Endothelial cell of umbilical vein (primary cell): ENCODE measurements around the gene DPYSL4. TPM values are rescaled to one million over a fixed set of nuclear protein-coding genes. Genes with fewer than 3 reads are reported as not detected.

Experiments used
- BruUV-seq: library from RNA; stranded (reverse); fragments of 400-500 nt; replicated peaks from 2 replicates; lab custom pipeline; 2021; lab: Mats Ljungman, UMichigan
- CTCF ChIA-PET: fragments of 300-600, 350-600 bp; sonication (Branson Sonifier 250); formaldehyde crosslinking; loops from one replicate; lab custom pipeline; 2021; ENCODE audit warnings: antibody characterized with exemption, inconsistent platforms; lab: Charles Lee
- POLR2A ChIA-PET: fragments of 300-600, 350-600 bp; sonication (Branson Sonifier 250); formaldehyde crosslinking; loops from one replicate; lab custom pipeline; 2021; ENCODE audit warnings: antibody characterized with exemption, inconsistent platforms; lab: Charles Lee
- DNase-seq: peaks from one replicate; pipeline ENCODE4 v3.0.0-alpha.2; 2011; ENCODE audit warnings: low read depth, low spot score
- FAIRE-seq: peaks from 2 replicates; lab custom pipeline; 2011; peaks lifted over from hg19 to GRCh38; lab: Jason Lieb, UNC
- H2AFZ ChIP-seq: 2 replicates; pipeline ENCODE4 v1.6.0; 2012; ENCODE audit warnings: low read depth, low read length, control low read depth, inconsistent platforms
- H3K27ac ChIP-seq: 2 replicates; pipeline ENCODE4 v1.5.1; 2011; ENCODE audit warnings: low read depth, mild to moderate bottlenecking, control low read depth, low read length, moderate library complexity; ENCODE audit not compliant: insufficient read depth
- H3K27me3 ChIP-seq, 2 experiments: 2 replicates each; pipeline versions ENCODE4 v1.6.0 to v1.6.1; 2011; ENCODE audit warnings: low read length in 2 of 2, mixed read lengths in 1 of 2; ENCODE audit not compliant: control insufficient read depth in 2 of 2, insufficient read depth in 2 of 2
- H3K36me3 ChIP-seq, 2 experiments: 2 replicates in 1 of 2; 3 replicates in 1 of 2; pipeline ENCODE4 v1.5.1; 2011; ENCODE audit warnings: low read length in 2 of 2, mild to moderate bottlenecking in 1 of 2, moderate library complexity in 1 of 2; ENCODE audit not compliant: control insufficient read depth in 2 of 2, insufficient read depth in 2 of 2; ENCODE audit errors: extremely low read depth in 1 of 2
- H3K4me1 ChIP-seq: 3 replicates; pipeline ENCODE4 v1.5.1; 2011; ENCODE audit warnings: mild to moderate bottlenecking, low read length; ENCODE audit not compliant: control insufficient read depth, insufficient read depth; ENCODE audit errors: extremely low read depth
- H3K4me2 ChIP-seq: 2 replicates; pipeline ENCODE4 v1.6.1; 2011; ENCODE audit warnings: low read length, control low read depth, mixed read lengths; ENCODE audit not compliant: insufficient read depth
- H3K4me3 ChIP-seq, 3 experiments: fragments of 200-600 bp in 1 of 3; sonication (generic), shearing (Covaris generic) in 1 of 3; replicated peaks in 1 of 3; 2 replicates each; pipeline ENCODE4 v1.5.1; 2011 to 2016; ENCODE audit warnings: control low read depth in 3 of 3, low read length in 3 of 3, mild to moderate bottlenecking in 2 of 3, inconsistent platforms in 1 of 3, low read depth in 1 of 3, moderate library complexity in 1 of 3; ENCODE audit not compliant: insufficient read depth in 1 of 3
- H3K79me2 ChIP-seq: 2 replicates; pipeline ENCODE4 v1.6.0; 2012; ENCODE audit warnings: low read length, inconsistent platforms; ENCODE audit not compliant: control insufficient read depth, insufficient read depth
- H3K9ac ChIP-seq: replicated peaks from 2 replicates; pipeline ENCODE3; 2011; ENCODE audit warnings: low read length, control low read depth; ENCODE audit not compliant: insufficient read depth; ENCODE audit errors: extremely low read depth
- H3K9me1 ChIP-seq: replicated peaks from 3 replicates; pipeline ENCODE4 v1.6.0; 2011; ENCODE audit warnings: mild to moderate bottlenecking, low read length; ENCODE audit not compliant: control insufficient read depth, insufficient read depth; ENCODE audit errors: extremely low read depth
- H3K9me3 ChIP-seq: replicated peaks from 2 replicates; pipeline ENCODE4 v1.5.1; 2012; ENCODE audit warnings: low read length, inconsistent platforms; ENCODE audit not compliant: control insufficient read depth, insufficient read depth
- H4K20me1 ChIP-seq: replicated peaks from 2 replicates; pipeline ENCODE3; 2011; ENCODE audit warnings: mild to moderate bottlenecking, low read length; ENCODE audit not compliant: control insufficient read depth, insufficient read depth; ENCODE audit errors: extremely low read depth
- EZH2 ChIP-seq: IDR thresholded peaks from 2 replicates; pipeline ENCODE4 v1.6.1; 2012; ENCODE audit warnings: borderline replicate concordance, low read depth, mild to moderate bottlenecking, moderate library complexity, low read length, inconsistent platforms; ENCODE audit not compliant: severe bottlenecking
- FOS ChIP-seq: IDR thresholded peaks from 2 replicates; pipeline ENCODE4 v1.6.1; 2011; ENCODE audit warnings: mild to moderate bottlenecking, low read length, moderate library complexity, borderline replicate concordance; ENCODE audit not compliant: insufficient read depth
- GATA2 ChIP-seq: IDR thresholded peaks from 2 replicates; pipeline ENCODE4 v1.7.0; 2011; ENCODE audit warnings: low read depth, mild to moderate bottlenecking, moderate library complexity, mixed read lengths, low read length; ENCODE audit not compliant: insufficient read length, insufficient read depth
- JUN ChIP-seq: IDR thresholded peaks from 2 replicates; pipeline ENCODE4 v1.6.1; 2011; ENCODE audit warnings: borderline replicate concordance, low read depth; ENCODE audit not compliant: insufficient read length, insufficient read depth
- MYC ChIP-seq: IDR thresholded peaks from one replicate; pipeline ENCODE4 v1.6.1; 2011; ENCODE audit warnings: mild to moderate bottlenecking, low read depth, low read length
- POLR2A ChIP-seq: IDR thresholded peaks from 2 replicates; pipeline ENCODE4 v1.6.1; 2012; ENCODE audit warnings: low read depth, mild to moderate bottlenecking, control low read depth, low read length
- POLR2AphosphoS5 ChIP-seq: IDR thresholded peaks from 2 replicates; pipeline ENCODE4 v1.6.1; 2012; ENCODE audit warnings: low read depth, mild to moderate bottlenecking, control low read depth, low read length, moderate library complexity; ENCODE audit not compliant: insufficient read depth
- dilution Hi-C: fragments of 300-500 bp; cut with MboI; formaldehyde crosslinking; loops from one replicate; pipeline ENCODE4 v1.15.0; 2019; ENCODE audit warnings: low sequenced_read_pairs; ENCODE audit not compliant: extremely low pct_ligation_motif_present
- intact Hi-C: fragments of 100-400 bp; cut with micrococcal nuclease; formaldehyde crosslinking; loops from one replicate; pipeline ENCODE4 v1.10.0; 2022
- polyA plus RNA-seq, 4 experiments: library from polyadenylated mRNA; depleted of rRNA in 3 of 4; stranded (reverse) in 3 of 4; unstranded in 1 of 4; fragments of >200 nt; gene quantifications; 2 replicates each; pipeline versions ENCODE4 v1.2.1 to v1.2.3, GENCODE V29; 2011 to 2012; ENCODE audit warnings: missing spikeins in 1 of 4
- total RNA-seq: library from RNA; stranded (reverse); gene quantifications from 2 replicates; pipeline ENCODE4 v1.2.3, GENCODE V29; 2021
- TF ChIP-seq, protein P1 (sequence below), 2 donors: IDR thresholded peaks; 1 replicate in 1 of 2; 2 replicates in 1 of 2; pipeline ENCODE4 v1.5.1; 2011; ENCODE audit warnings: low read length in 2 of 2, mild to moderate bottlenecking in 2 of 2, moderate library complexity in 2 of 2, control low read depth in 1 of 2, inconsistent platforms in 1 of 2, low read depth in 1 of 2; ENCODE audit not compliant: insufficient read depth in 1 of 2; ENCODE audit errors: extremely low read depth in 1 of 2
- TF ChIP-seq, protein P2 (sequence below): IDR thresholded peaks from 2 replicates; pipeline ENCODE4 v1.6.1; 2011; ENCODE audit not compliant: insufficient read depth, insufficient read length

The DPYSL4 gene
- total and polyA plus RNA-seq, 2 donors (not counting 3 experiments of a cell fraction or from before 2014, with no cell fraction given) = 27.1 to 60.0 TPM

DNA sequence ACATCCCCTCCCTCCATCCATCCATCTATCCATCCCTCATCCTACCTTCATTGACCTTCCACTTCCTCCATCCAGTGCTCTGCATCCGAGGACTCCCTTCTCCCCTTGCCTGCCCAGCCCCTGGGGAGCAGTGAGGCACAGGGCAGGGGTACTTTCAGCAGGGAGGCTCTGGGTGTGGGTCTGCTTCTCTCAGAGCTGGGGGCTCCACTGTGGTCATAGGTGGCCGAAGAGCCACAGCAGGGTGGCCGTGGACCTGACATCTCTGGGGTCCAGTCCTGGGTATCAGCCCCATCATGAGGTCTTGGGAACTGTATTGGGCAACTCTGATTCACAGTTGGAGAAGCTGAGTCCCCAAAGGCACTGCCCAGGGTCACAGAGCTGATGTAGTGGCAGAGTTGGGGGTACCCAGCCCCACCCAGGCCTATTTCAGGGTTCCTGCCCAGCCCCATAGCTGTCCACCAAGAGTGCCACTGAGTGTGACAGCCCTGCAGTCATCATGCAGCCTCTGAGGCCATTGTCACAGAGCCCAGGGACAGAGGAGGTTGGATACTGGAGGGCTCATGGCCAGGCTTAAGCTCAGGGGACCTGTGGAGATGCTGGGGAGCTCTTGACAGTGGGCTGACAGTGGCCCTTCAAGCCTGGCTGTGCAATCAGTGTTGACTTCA lies 35.3 kb upstream of the DPYSL4 start:
- H3K9me1 ChIP-seq = no peaks in the 10 kb centered on the region
- no peak for FAIRE-seq
- TF ChIP-seq POLR2AphosphoS5 = no peak
- no peak for TF ChIP-seq GATA2
- TF ChIP-seq EZH2 = no peak
- no peak for TF ChIP-seq JUN
- no peak for TF ChIP-seq FOS
- TF ChIP-seq, protein P1, sequence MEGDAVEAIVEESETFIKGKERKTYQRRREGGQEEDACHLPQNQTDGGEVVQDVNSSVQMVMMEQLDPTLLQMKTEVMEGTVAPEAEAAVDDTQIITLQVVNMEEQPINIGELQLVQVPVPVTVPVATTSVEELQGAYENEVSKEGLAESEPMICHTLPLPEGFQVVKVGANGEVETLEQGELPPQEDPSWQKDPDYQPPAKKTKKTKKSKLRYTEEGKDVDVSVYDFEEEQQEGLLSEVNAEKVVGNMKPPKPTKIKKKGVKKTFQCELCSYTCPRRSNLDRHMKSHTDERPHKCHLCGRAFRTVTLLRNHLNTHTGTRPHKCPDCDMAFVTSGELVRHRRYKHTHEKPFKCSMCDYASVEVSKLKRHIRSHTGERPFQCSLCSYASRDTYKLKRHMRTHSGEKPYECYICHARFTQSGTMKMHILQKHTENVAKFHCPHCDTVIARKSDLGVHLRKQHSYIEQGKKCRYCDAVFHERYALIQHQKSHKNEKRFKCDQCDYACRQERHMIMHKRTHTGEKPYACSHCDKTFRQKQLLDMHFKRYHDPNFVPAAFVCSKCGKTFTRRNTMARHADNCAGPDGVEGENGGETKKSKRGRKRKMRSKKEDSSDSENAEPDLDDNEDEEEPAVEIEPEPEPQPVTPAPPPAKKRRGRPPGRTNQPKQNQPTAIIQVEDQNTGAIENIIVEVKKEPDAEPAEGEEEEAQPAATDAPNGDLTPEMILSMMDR (IDR thresholded peaks at IDR 0.05; ENCODE audit: extremely low read depth in 1 of 2, insufficient read depth in 1 of 2, low read depth in 1 of 2, low read length in 2 of 2) = no peak
- TF ChIP-seq MYC = no peak
- no peak for TF ChIP-seq POLR2A
- TF ChIP-seq, protein P2, sequence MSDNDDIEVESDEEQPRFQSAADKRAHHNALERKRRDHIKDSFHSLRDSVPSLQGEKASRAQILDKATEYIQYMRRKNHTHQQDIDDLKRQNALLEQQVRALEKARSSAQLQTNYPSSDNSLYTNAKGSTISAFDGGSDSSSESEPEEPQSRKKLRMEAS = no peak
- CTCF ChIA-PET = no interaction called here
- H2AFZ ChIP-seq = no peak overlapping the region
- POLR2A ChIA-PET = no interaction called here
- no peaks in the 10 kb centered on the region for H3K27me3 ChIP-seq
- no TSS peak for BruUV-seq
- H3K4me2 ChIP-seq = no peak overlapping the region
- H3K27ac ChIP-seq = no peak overlapping the region
- H3K36me3 ChIP-seq = no peaks in the 10 kb centered on the region
- H4K20me1 ChIP-seq = no peaks in the 10 kb centered on the region
- intact Hi-C loops (no loop called here), dilution Hi-C loops (no loop called here)
- no peak overlapping the region for H3K9ac ChIP-seq
- DNase-seq = no peak
- H3K9me3 ChIP-seq = no peaks in the 10 kb centered on the region
- H3K79me2 ChIP-seq = no peaks in the 10 kb centered on the region
- no peaks in the 10 kb centered on the region for H3K4me1 ChIP-seq
- H3K4me3 ChIP-seq = no peak overlapping the region
